GM19463 (cell line): ENCODE measurements around the gene OAT.
"Not testable (repeated sequence)": the region's sequence is repeated elsewhere in the genome, so short reads cannot be mapped to it uniquely, and the experiment has no call there.

ENCODE experiments used
- ATAC-seq: cut with Tn5 transposase; IDR thresholded peaks from one replicate; pipeline ENCODE4 v1.9.1; 2021; ENCODE audit warnings: mild to moderate bottlenecking, moderate library complexity; ENCODE audit not compliant: unreplicated experiment

OAT gene

GRCh38 chr10:124447751-124448466, 29.2 kb upstream of the OAT start:
- ATAC-seq: no peak

GRCh38 chr10:124446830-124447750, 28.4 kb upstream of the OAT start:
- no peak for ATAC-seq

- ATAC-seq: not testable (repeated sequence)
Measured at GRCh38 chr10:124441694-124442093, 23.0 kb upstream of the OAT start.

- ATAC-seq: peak; percentile 72
Measured at GRCh38 chr10:124436191-124436638, 17.5 kb upstream of the OAT start.

- ATAC-seq: not testable (repeated sequence)
Measured at GRCh38 chr10:124435683-124436082, 17.0 kb upstream of the OAT start.

- no peak for ATAC-seq
Measured at GRCh38 chr10:124433461-124433860, 14.7 kb upstream of the OAT start.

GRCh38 chr10:124430077-124430476, 11.4 kb upstream of the OAT start:
- no peak for ATAC-seq

- ATAC-seq: no peak
Measured at GRCh38 chr10:124429576-124429975, 10.9 kb upstream of the OAT start.

GRCh38 chr10:124428207-124428777, 9.6 kb upstream of the OAT start:
- no peak for ATAC-seq

- no peak for ATAC-seq
Measured at GRCh38 chr10:124425227-124425962, 6.7 kb upstream of the OAT start.

- no peak for ATAC-seq
Measured at GRCh38 chr10:124423813-124424212, 5.1 kb upstream of the OAT start.

GRCh38 chr10:124422742-124423141, 4.0 kb upstream of the OAT start:
- ATAC-seq: no peak

GRCh38 chr10:124420254-124420653, 1.5 kb upstream of the OAT start:
- ATAC-seq: no peak

GRCh38 chr10:124419635-124420034, 912 bp upstream of the OAT start:
- no peak for ATAC-seq

- peak; percentile 23 for ATAC-seq
Measured at GRCh38 chr10:124417895-124418725, 613 bp downstream of the OAT start.

- ATAC-seq: no peak
Measured at GRCh38 chr10:124416733-124417132, 2.0 kb downstream of the OAT start.

GRCh38 chr10:124415210-124415609, 3.5 kb downstream of the OAT start:
- no peak for ATAC-seq

GRCh38 chr10:124414076-124414475, 4.6 kb downstream of the OAT start:
- no peak for ATAC-seq

GRCh38 chr10:124409696-124410095, 9.0 kb downstream of the OAT start:
- no peak for ATAC-seq

GRCh38 chr10:124408357-124408756, 10.4 kb downstream of the OAT start:
- no peak for ATAC-seq
